Fibroblast of the aortic adventitia (primary cell): ENCODE results near the gene FGA. TPM values are rescaled to one million over a fixed set of nuclear protein-coding genes. Genes with fewer than 3 reads are reported as not detected.

ENCODE experiments used
- DNase-seq: peaks from one replicate; pipeline ENCODE4 v3.0.0-alpha.2; 2010; ENCODE audit warnings: low read depth
- H3K4me3 ChIP-seq: 2 replicates; pipeline ENCODE4 v1.5.1; 2011; ENCODE audit warnings: low read depth, mild to moderate bottlenecking, control low read depth, low read length, moderate library complexity
- CTCF ChIP-seq: IDR thresholded peaks from 2 replicates; pipeline ENCODE4 v1.5.1; 2011; ENCODE audit warnings: mild to moderate bottlenecking, low read length, control low read depth, inconsistent platforms; ENCODE audit not compliant: insufficient read depth
- total RNA-seq: library from RNA; depleted of rRNA; stranded (reverse); fragments of >200 nt; gene quantifications from 2 replicates; pipeline ENCODE4 v1.2.3, GENCODE V29; 2012; ENCODE audit warnings: low replicate concordance

FGA gene
- total RNA-seq, 1 donor, result not detected

DNA sequence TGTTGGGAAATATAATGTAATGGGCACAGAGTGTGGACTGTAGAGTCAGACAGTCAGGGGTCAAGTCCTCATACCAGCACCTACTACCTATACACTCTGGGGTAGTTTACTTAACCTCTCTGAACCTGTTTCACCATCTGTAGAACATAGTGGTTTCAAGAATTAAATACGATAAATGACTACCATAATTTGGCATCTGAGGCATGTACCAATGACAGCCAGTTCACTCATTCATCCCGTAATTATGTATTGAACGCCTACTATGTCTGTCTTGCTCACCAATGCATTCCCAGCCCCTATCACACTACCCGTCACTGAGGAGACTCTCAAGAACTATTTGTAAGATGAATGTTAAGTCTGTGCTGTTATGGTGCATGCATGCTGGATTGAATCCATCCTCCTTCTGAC lies 29.7 kb downstream of the FGA start:
- H3K4me3 ChIP-seq, result no peak overlapping the region
- no peak for TF ChIP-seq CTCF
- peak; percentile 49 for DNase-seq

DNA sequence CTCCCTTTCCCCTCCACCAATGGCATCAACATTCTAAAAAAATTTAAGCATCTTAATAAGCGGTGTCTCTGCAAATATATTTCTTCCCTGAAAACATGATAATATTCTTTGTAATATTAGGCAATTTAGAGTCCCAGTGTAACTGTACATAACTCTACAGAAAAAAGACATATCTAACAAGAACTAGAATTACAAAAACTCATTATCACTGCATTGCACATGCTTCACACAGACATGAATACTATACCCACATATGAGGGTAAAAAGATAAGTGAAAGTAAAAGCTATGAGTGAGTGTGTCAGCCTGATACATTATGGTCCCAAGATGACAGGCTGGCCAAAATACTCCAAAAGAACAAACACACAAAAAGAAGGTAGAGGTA lies 30.1 kb downstream of the FGA start:
- no peak overlapping the region for H3K4me3 ChIP-seq
- no peak for TF ChIP-seq CTCF
- DNase-seq, result no peak

GRCh38 chr4:154559494-154560418 lies 30.8 kb downstream of the FGA start:
- DNase-seq, result peak; percentile 65

DNA sequence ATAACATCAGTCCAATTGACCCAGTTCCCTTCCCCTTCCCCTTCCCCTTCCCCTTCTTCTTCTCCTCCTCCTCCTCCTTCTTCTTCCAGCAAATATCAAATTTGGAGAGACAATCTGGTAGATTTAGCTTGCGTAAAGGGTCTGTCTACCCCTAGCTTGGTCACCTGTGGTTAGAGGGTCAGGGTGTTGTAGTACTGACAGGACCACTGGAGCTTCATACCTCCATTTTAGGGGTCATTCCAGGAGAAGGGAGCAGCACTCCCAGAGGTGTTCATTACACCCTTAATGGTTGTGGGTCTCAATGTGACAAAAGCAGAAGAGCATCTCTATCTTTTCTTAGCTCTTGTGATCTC lies 31.4 kb downstream of the FGA start:
- TF ChIP-seq CTCF, result no peak
- H3K4me3 ChIP-seq, result no peak overlapping the region
- DNase-seq, result no peak

More at GRCh38 chr4:154559494-154560418, 30.8 kb downstream of the FGA start:
- TF ChIP-seq CTCF, result peak; percentile 62
- no peak overlapping the region for H3K4me3 ChIP-seq

- peak; percentile 83 for TF ChIP-seq CTCF
- no peak overlapping the region for H3K4me3 ChIP-seq
- DNase-seq, result peak; percentile 87
These were observed 38.5 kb downstream of the FGA start for GRCh38 chr4:154551872-154552686.

GRCh38 chr4:154549894-154550790 lies 40.4 kb downstream of the FGA start, which contains the start of gene PLRG1:
PLRG1 (minus strand) TSS chr4:154550400; CDS start chr4:154550308, 92 bp downstream.
- DNase-seq, result peak; percentile 94
- peak; percentile 46 for TF ChIP-seq CTCF
- H3K4me3 ChIP-seq, result peak within 1 kb of the TSS; percentile 78
